Vagina (tissue), 2 donors: Measurements from ENCODE around the gene PTCHD4. TPM values are rescaled to one million over a fixed set of nuclear protein-coding genes. Genes with fewer than 3 reads are reported as not detected.
"Not testable (repeated sequence)": the region's sequence is repeated elsewhere in the genome, so short reads cannot be mapped to it uniquely, and the experiment has no call there.

Experiments
- DNase-seq, 2 donors: peaks; one replicate each; pipeline ENCODE4 v3.0.0-alpha.2; 2017; ENCODE audit errors: extremely low spot score in 2 of 2
- H3K27ac ChIP-seq: fragments of 200-600 bp; sonication (generic); one replicate; pipeline ENCODE4 v1.5.1; 2019
- H3K27me3 ChIP-seq: fragments of 200-600 bp; sonication (generic); one replicate; pipeline ENCODE4 v1.5.1; 2019
- H3K36me3 ChIP-seq, 2 donors: fragments of 200-600 bp; sonication (generic); one replicate each; pipeline ENCODE4 v1.5.1; 2017 to 2019
- H3K4me1 ChIP-seq: fragments of 200-600 bp; sonication (generic); one replicate; pipeline ENCODE4 v1.5.1; 2019
- H3K4me3 ChIP-seq, 2 donors: fragments of 200-600 bp; sonication (generic); 1 replicate in 1 of 2; 2 replicates in 1 of 2; pipeline ENCODE4 v1.5.1; 2016 to 2019
- H3K9me3 ChIP-seq: fragments of 200-600 bp; sonication (generic); one replicate; pipeline ENCODE4 v1.5.1; 2019
- POLR2A ChIP-seq, 2 donors: fragments of 450-650 bp; IDR thresholded peaks; one replicate each; pipeline ENCODE4 v1.6.1; 2017; ENCODE audit warnings: antibody characterized with exemption in 2 of 2, mild to moderate bottlenecking in 2 of 2, moderate library complexity in 2 of 2
- POLR2AphosphoS5 ChIP-seq, 2 donors: sonication (generic); formaldehyde crosslinking; IDR thresholded peaks; one replicate each; pipeline ENCODE4 v1.9.0; 2017; ENCODE audit warnings: antibody characterized with exemption in 2 of 2, mild to moderate bottlenecking in 2 of 2, low read depth in 1 of 2; ENCODE audit not compliant: insufficient read depth in 1 of 2
- intact Hi-C: fragments of 100-400 bp; cut with DNase I; formaldehyde crosslinking; loops from one replicate; pipeline ENCODE4 v1.15.1; 2023
- total RNA-seq: library from RNA; depleted of rRNA; stranded (reverse); fragments of >200 nt; gene quantifications from one replicate; pipeline ENCODE4 v1.2.3, GENCODE V29; 2016
- TF ChIP-seq, protein P1 (sequence below), 3 experiments: fragments of 450-650 bp in 2 of 3; fragments of 200-600 bp in 1 of 3; sonication (generic) in 1 of 3; IDR thresholded peaks; one replicate each; pipeline ENCODE4 v1.5.1; 2017 to 2019; ENCODE audit warnings: antibody characterized with exemption in 3 of 3, mild to moderate bottlenecking in 2 of 3, moderate library complexity in 2 of 3

The PTCHD4 gene
- total RNA-seq, 1 donor from 2014 or later = not detected

DNA sequence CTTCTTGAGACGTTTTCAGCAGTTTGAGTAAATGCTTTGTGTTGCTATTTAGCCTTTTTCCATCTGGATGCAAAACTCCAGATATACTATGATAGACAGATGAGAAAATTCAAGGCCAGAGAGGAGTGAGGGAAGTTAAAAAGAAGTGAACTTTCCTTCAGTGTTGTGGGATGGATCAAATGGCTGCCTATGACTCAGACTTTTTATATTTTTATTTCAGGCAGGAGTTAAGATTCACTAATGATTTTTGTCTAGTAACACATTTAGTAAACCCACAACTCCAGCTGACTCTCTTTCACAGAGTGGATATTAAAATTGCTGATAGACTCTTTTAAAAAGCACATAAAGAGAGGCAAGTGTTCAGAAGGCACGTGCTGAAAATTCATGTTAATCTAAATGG lies 23.2 kb upstream of the PTCHD4 start:
- Histone ChIP-seq H3K27ac (no peak overlapping the region), H3K9me3 (no peaks in the 10 kb centered on the region), H3K27me3 (no peaks in the 10 kb centered on the region), H3K4me1 (no peaks in the 10 kb centered on the region), H3K36me3 (no peaks in the 10 kb centered on the region), H3K4me3 (no peak overlapping the region)
- DNase-seq = no peak
- intact Hi-C loops = no loop called here
- no peak for TF ChIP-seq POLR2AphosphoS5 (IDR thresholded peaks at IDR 0.05; ENCODE audit: insufficient read depth in 1 of 2, low read depth in 1 of 2)
- TF ChIP-seq POLR2A (IDR thresholded peaks at IDR 0.05) = no peak
- TF ChIP-seq, protein P1, sequence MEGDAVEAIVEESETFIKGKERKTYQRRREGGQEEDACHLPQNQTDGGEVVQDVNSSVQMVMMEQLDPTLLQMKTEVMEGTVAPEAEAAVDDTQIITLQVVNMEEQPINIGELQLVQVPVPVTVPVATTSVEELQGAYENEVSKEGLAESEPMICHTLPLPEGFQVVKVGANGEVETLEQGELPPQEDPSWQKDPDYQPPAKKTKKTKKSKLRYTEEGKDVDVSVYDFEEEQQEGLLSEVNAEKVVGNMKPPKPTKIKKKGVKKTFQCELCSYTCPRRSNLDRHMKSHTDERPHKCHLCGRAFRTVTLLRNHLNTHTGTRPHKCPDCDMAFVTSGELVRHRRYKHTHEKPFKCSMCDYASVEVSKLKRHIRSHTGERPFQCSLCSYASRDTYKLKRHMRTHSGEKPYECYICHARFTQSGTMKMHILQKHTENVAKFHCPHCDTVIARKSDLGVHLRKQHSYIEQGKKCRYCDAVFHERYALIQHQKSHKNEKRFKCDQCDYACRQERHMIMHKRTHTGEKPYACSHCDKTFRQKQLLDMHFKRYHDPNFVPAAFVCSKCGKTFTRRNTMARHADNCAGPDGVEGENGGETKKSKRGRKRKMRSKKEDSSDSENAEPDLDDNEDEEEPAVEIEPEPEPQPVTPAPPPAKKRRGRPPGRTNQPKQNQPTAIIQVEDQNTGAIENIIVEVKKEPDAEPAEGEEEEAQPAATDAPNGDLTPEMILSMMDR (IDR thresholded peaks at IDR 0.05) = no peak

DNA sequence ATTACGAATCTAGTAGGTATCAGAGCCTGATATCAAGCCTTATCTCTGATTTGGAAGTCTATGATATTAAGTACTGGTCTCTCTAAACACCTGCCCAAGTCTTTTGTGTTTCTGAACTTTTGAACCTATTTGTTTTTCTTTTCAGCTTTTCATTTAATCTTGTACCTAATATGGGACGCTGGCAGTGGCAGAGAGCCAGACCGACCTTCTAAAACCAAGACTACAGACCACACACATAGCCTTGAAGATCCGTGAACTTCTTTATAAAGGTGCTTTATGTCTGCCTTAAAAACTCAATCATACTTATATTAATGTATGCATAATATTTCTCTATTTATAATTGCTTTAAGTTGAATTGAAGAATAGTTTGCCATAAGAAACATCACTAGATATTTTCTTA lies 12.6 kb upstream of the PTCHD4 start:
- TF ChIP-seq, protein P1 (IDR thresholded peaks at IDR 0.05) = no peak
- TF ChIP-seq POLR2A (IDR thresholded peaks at IDR 0.05) = no peak
- no peak for TF ChIP-seq POLR2AphosphoS5 (IDR thresholded peaks at IDR 0.05; ENCODE audit: insufficient read depth in 1 of 2, low read depth in 1 of 2)
- Histone ChIP-seq H3K27me3 (no peaks in the 10 kb centered on the region), H3K36me3 (no peaks in the 10 kb centered on the region), H3K27ac (no peak overlapping the region), H3K4me1 (no peaks in the 10 kb centered on the region), H3K9me3 (no peaks in the 10 kb centered on the region), H3K4me3 (no peak overlapping the region)
- intact Hi-C loops = no loop called here
- no peak for DNase-seq

DNA sequence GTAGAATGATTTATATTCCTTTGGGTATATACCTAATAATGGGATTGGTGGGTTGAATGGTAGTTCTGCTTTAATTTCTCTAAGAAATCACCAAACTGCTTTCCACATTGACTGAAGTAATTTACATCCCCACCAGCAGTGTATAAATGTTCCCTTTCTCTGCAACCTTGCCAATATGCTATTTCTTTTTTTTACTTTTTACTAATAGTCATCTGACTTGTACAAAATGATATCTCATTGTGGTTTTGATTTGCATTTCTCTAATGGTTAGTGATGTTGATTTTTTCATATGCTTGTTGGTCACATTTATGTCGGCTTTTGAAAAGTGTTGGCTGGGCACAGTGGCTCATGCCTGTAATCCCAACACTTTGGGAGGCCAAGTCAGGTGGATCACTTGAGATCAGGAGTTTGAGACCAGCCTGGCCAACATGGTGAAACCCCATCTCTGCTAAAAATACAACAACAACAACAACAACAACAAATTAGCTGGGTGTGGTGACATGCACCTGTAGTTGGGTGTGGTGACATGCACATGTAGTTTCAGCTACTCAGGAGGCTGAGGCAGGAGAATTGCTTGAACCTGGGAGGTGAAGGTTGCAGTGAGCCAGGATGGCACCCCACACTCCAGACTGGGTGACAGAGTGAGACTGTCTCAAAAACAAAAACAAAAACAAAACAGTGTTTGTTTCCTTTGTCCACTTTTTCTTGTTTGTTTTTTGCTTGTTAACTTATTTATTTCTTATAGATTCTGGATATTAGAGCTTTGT lies 11.2 kb upstream of the PTCHD4 start:
- intact Hi-C loops, H3K36me3 ChIP-seq: not testable (repeated sequence)

DNA sequence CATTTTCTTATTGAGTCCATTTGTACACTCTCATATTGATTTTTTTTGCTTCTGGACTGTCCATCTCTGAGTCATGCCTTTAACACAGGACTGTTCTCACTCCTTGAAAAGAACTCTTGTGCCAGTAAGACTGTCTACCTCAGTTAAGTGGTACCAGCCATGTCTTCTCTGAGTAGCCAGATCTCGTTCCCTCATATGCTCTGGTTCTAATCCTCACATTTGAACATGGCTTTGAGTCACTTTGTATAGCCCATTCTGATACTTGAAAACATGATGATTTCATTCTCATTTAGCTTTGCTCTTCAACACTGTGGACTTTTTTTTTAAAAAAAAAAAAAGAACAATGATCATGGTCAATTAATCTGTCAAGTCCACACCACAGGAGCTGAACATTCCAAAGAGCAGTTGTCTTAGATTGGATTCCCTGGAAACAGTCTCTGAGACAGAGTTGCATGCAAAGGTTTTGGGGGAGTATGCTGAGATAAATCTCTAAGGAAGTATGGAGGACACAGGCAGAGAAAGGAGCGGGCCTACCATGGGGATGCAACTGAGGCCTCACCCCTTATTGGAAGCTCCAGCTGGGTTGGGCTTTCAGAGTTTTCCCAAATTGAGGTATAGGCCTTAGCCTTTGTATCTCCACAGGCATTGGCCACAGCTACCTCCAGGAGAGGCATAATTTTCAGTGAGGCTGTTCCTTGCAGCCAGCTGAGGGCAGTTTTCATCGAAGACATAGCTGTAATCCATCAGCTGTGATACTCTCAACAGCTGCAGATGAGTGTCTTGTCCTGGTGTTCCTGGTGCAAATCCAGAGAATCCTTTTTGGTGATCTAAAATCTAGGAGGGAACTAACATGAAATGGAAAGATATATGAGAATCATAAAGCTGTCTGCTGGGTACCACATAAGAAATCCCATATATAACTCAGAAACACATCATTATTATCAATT lies 6.0 kb upstream of the PTCHD4 start:
- no peak for DNase-seq
- no peak for TF ChIP-seq POLR2AphosphoS5 (IDR thresholded peaks at IDR 0.05; ENCODE audit: insufficient read depth in 1 of 2, low read depth in 1 of 2)
- no peak for TF ChIP-seq POLR2A (IDR thresholded peaks at IDR 0.05)
- TF ChIP-seq, protein P1 (IDR thresholded peaks at IDR 0.05) = no peak
- intact Hi-C loops = no loop called here
- H3K36me3 ChIP-seq = no peaks in the 10 kb centered on the region
- H3K4me3 ChIP-seq = no peak overlapping the region
- no peaks in the 10 kb centered on the region for H3K4me1 ChIP-seq
- no peaks in the 10 kb centered on the region for H3K27me3 ChIP-seq
- H3K9me3 ChIP-seq = no peaks in the 10 kb centered on the region
- H3K27ac ChIP-seq = no peak overlapping the region

More for the DNA sequence above, 11.2 kb upstream of the PTCHD4 start:
- H3K4me3 ChIP-seq, H3K4me1 ChIP-seq, H3K27ac ChIP-seq, DNase-seq, H3K27me3 ChIP-seq, H3K9me3 ChIP-seq: not testable (repeated sequence)

DNA sequence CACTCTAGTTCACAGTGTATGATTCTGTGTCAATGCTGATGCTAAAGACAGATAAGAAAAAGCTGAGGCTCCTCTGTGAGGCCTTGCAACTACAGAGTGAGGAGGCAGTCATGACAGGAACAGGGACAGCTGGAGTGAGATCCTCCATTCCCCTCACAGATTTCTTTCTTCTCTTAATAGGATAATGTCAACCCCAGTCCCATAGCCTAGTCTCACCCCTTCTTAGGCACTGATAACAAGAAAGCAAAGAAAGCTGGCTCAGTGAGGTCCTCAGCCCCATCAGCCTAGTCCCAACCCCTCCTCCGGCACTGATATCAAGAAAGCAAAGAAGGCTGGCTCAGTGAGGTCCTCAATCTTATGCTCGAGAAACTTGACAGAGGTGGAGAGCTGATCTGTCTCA lies 2.1 kb upstream of the PTCHD4 start:
- no peak overlapping the region for H3K27ac ChIP-seq
- H3K4me1 ChIP-seq = no peaks in the 10 kb centered on the region
- TF ChIP-seq POLR2A (IDR thresholded peaks at IDR 0.05) = no peak
- TF ChIP-seq, protein P1 (IDR thresholded peaks at IDR 0.05) = no peak
- no peak for TF ChIP-seq POLR2AphosphoS5 (IDR thresholded peaks at IDR 0.05; ENCODE audit: insufficient read depth in 1 of 2, low read depth in 1 of 2)
- intact Hi-C loops = no loop called here
- no peaks in the 10 kb centered on the region for H3K36me3 ChIP-seq
- H3K4me3 ChIP-seq = no peak overlapping the region
- H3K9me3 ChIP-seq = no peaks in the 10 kb centered on the region
- no peaks in the 10 kb centered on the region for H3K27me3 ChIP-seq
- DNase-seq = no peak
